HUES6 (cell line): ENCODE results near the gene ESF1.

Source experiments
- H3K27ac ChIP-seq: 2 replicates; pipeline ENCODE4 v1.7.0; 2013; ENCODE audit warnings: low read depth, mild to moderate bottlenecking, low read length, inconsistent platforms
- H3K27me3 ChIP-seq: 2 replicates; pipeline ENCODE4 v1.6.1; 2013; ENCODE audit warnings: low read length; ENCODE audit not compliant: control insufficient read depth, insufficient read depth
- H3K36me3 ChIP-seq: 2 replicates; pipeline ENCODE4 v1.6.1; 2013; ENCODE audit warnings: low read length; ENCODE audit not compliant: control insufficient read depth, insufficient read depth
- H3K4me1 ChIP-seq: 2 replicates; pipeline ENCODE4 v1.6.1; 2013; ENCODE audit warnings: low read length; ENCODE audit not compliant: control insufficient read depth, insufficient read depth
- H3K4me3 ChIP-seq: 2 replicates; pipeline ENCODE4 v1.5.1; 2013; ENCODE audit warnings: low read depth, low read length
- H3K9ac ChIP-seq: one replicate; pipeline ENCODE4 v1.6.1; 2013; ENCODE audit warnings: mild to moderate bottlenecking, low read length
- H3K9me3 ChIP-seq: 2 replicates; pipeline ENCODE4 v1.6.1; 2013; ENCODE audit warnings: low read depth, low read length; ENCODE audit not compliant: control insufficient read depth, insufficient read depth

The ESF1 gene

GRCh38 chr20:13692802-13693736, 91.7 kb downstream of the ESF1 start:
- H3K27ac ChIP-seq = no peak overlapping the region
- H3K9ac ChIP-seq = no peak overlapping the region
- H3K36me3 ChIP-seq = no peaks in the 10 kb centered on the region
- H3K9me3 ChIP-seq = no peaks in the 10 kb centered on the region
- H3K4me1 ChIP-seq = no peaks in the 10 kb centered on the region
- no peaks in the 10 kb centered on the region for H3K27me3 ChIP-seq
- no peak overlapping the region for H3K4me3 ChIP-seq

GRCh38 chr20:13690943-13691342, 93.8 kb downstream of the ESF1 start:
- Histone ChIP-seq H3K9me3 (no peaks in the 10 kb centered on the region), H3K27ac (no peak overlapping the region), H3K9ac (no peak overlapping the region), H3K36me3 (no peaks in the 10 kb centered on the region), H3K4me1 (no peaks in the 10 kb centered on the region), H3K27me3 (no peaks in the 10 kb centered on the region), H3K4me3 (no peak overlapping the region)

- Histone ChIP-seq H3K4me1 (no peaks in the 10 kb centered on the region), H3K27ac (no peak overlapping the region), H3K4me3 (no peak overlapping the region), H3K9me3 (no peaks in the 10 kb centered on the region), H3K36me3 (no peaks in the 10 kb centered on the region), H3K9ac (no peak overlapping the region), H3K27me3 (no peaks in the 10 kb centered on the region)
Measured at GRCh38 chr20:13687815-13688214, 96.9 kb downstream of the ESF1 start.

- H3K4me3 ChIP-seq = no peak overlapping the region
- no peak overlapping the region for H3K27ac ChIP-seq
- no peaks in the 10 kb centered on the region for H3K36me3 ChIP-seq
- no peaks in the 10 kb centered on the region for H3K9me3 ChIP-seq
- H3K27me3 ChIP-seq = no peaks in the 10 kb centered on the region
- no peaks in the 10 kb centered on the region for H3K4me1 ChIP-seq
- no peak overlapping the region for H3K9ac ChIP-seq
Measured at GRCh38 chr20:13685623-13686022, 99.1 kb downstream of the ESF1 start.

- H3K27ac ChIP-seq = no peak overlapping the region
Measured at GRCh38 chr20:13684566-13685222, 100.0 kb downstream of the ESF1 start.

GRCh38 chr20:13683833-13684232, 100.9 kb downstream of the ESF1 start:
- H3K9me3 ChIP-seq = no peaks in the 10 kb centered on the region
- no peak overlapping the region for H3K4me3 ChIP-seq
- no peaks in the 10 kb centered on the region for H3K4me1 ChIP-seq
- no peak overlapping the region for H3K27ac ChIP-seq
- H3K27me3 ChIP-seq = no peaks in the 10 kb centered on the region
- H3K9ac ChIP-seq = no peak overlapping the region
- no peaks in the 10 kb centered on the region for H3K36me3 ChIP-seq

More at GRCh38 chr20:13684566-13685222, 100.0 kb downstream of the ESF1 start:
- H3K9ac ChIP-seq = no peak overlapping the region
- H3K4me1 ChIP-seq = no peaks in the 10 kb centered on the region
- no peaks in the 10 kb centered on the region for H3K9me3 ChIP-seq
- no peaks in the 10 kb centered on the region for H3K27me3 ChIP-seq
- H3K4me3 ChIP-seq = no peak overlapping the region
- no peaks in the 10 kb centered on the region for H3K36me3 ChIP-seq

- H3K36me3 ChIP-seq = no peaks in the 10 kb centered on the region
- no peaks in the 10 kb centered on the region for H3K27me3 ChIP-seq
- no peak overlapping the region for H3K27ac ChIP-seq
- H3K9ac ChIP-seq = no peak overlapping the region
- no peak overlapping the region for H3K4me3 ChIP-seq
- H3K4me1 ChIP-seq = no peaks in the 10 kb centered on the region
- H3K9me3 ChIP-seq = no peaks in the 10 kb centered on the region
Measured at GRCh38 chr20:13681248-13682125, 103.2 kb downstream of the ESF1 start.

GRCh38 chr20:13678944-13679343, 105.8 kb downstream of the ESF1 start:
- no peak overlapping the region for H3K4me3 ChIP-seq
- no peaks in the 10 kb centered on the region for H3K4me1 ChIP-seq
- H3K36me3 ChIP-seq = no peaks in the 10 kb centered on the region
- H3K27ac ChIP-seq = no peak overlapping the region
- H3K9ac ChIP-seq = no peak overlapping the region
- H3K9me3 ChIP-seq = no peaks in the 10 kb centered on the region
- H3K27me3 ChIP-seq = no peaks in the 10 kb centered on the region

- Histone ChIP-seq H3K4me3 (no peak overlapping the region), H3K27me3 (no peaks in the 10 kb centered on the region), H3K9ac (no peak overlapping the region), H3K36me3 (no peaks in the 10 kb centered on the region), H3K4me1 (no peaks in the 10 kb centered on the region), H3K9me3 (no peaks in the 10 kb centered on the region), H3K27ac (no peak overlapping the region)
Measured at GRCh38 chr20:13677241-13677640, 107.5 kb downstream of the ESF1 start.

- no peaks in the 10 kb centered on the region for H3K4me1 ChIP-seq
- no peak overlapping the region for H3K4me3 ChIP-seq
- no peaks in the 10 kb centered on the region for H3K9me3 ChIP-seq
- H3K9ac ChIP-seq = no peak overlapping the region
- H3K36me3 ChIP-seq = no peaks in the 10 kb centered on the region
- H3K27me3 ChIP-seq = no peaks in the 10 kb centered on the region
- no peak overlapping the region for H3K27ac ChIP-seq
Measured at GRCh38 chr20:13676682-13677081, 108.0 kb downstream of the ESF1 start.
